ENCODE measurements around the gene XPNPEP1.

XPNPEP1 gene

GRCh38 chr10:109947111-109947920 is 24.0 kb upstream of the XPNPEP1 start:
- DNase-seq = no peak

GRCh38 chr10:109946680-109947079 is 23.4 kb upstream of the XPNPEP1 start:
- DNase-seq = no peak

- DNase-seq = no peak
Observed at GRCh38 chr10:109945473-109946177, 22.3 kb upstream of the XPNPEP1 start.

GRCh38 chr10:109944613-109945012 is 21.3 kb upstream of the XPNPEP1 start:
- DNase-seq = no peak

GRCh38 chr10:109941236-109941862 is 18.0 kb upstream of the XPNPEP1 start:
- DNase-seq = no peak

- DNase-seq = no peak
Observed at GRCh38 chr10:109940553-109940952, 17.2 kb upstream of the XPNPEP1 start.

- DNase-seq = no peak
Observed at GRCh38 chr10:109940117-109940516, 16.8 kb upstream of the XPNPEP1 start.

- DNase-seq = no peak
Observed at GRCh38 chr10:109939315-109939961, 16.1 kb upstream of the XPNPEP1 start.

GRCh38 chr10:109937460-109938065 is 14.3 kb upstream of the XPNPEP1 start:
- DNase-seq = no peak

- no peak for DNase-seq
Observed at GRCh38 chr10:109934958-109935793, 11.9 kb upstream of the XPNPEP1 start.

GRCh38 chr10:109933984-109934565 is 10.8 kb upstream of the XPNPEP1 start:
- DNase-seq = no peak

GRCh38 chr10:109932968-109933367 is 9.7 kb upstream of the XPNPEP1 start:
- no peak for DNase-seq

GRCh38 chr10:109932391-109932790 is 9.1 kb upstream of the XPNPEP1 start:
- DNase-seq = no peak

GRCh38 chr10:109931163-109931562 is 7.9 kb upstream of the XPNPEP1 start:
- no peak for DNase-seq

GRCh38 chr10:109929501-109930219 is 6.3 kb upstream of the XPNPEP1 start:
- no peak for DNase-seq

- DNase-seq = no peak
Observed at GRCh38 chr10:109928475-109928891, 5.2 kb upstream of the XPNPEP1 start.

- no peak for DNase-seq
Observed at GRCh38 chr10:109926825-109927224, 3.5 kb upstream of the XPNPEP1 start.

- DNase-seq = no peak
Observed at GRCh38 chr10:109926061-109926745, 2.9 kb upstream of the XPNPEP1 start.

GRCh38 chr10:109924967-109925620 is 1.8 kb upstream of the XPNPEP1 start:
- no peak for DNase-seq

- DNase-seq = no peak
Observed at GRCh38 chr10:109924087-109924486, 776 bp upstream of the XPNPEP1 start.

Measured in retina (tissue), 1 donor.